ENCODE results near the gene SLC6A13.
"Not testable (repeated sequence)": the region's sequence is repeated elsewhere in the genome, so short reads cannot be mapped to it uniquely, and the experiment has no call there.

SLC6A13 gene

GRCh38 chr12:300166-300565, 37.5 kb upstream of the SLC6A13 start:
- peaks cover 76% of the 10 kb centered on the region for H3K36me3 ChIP-seq (ENCODE audit: insufficient read depth, low read length)
- H3K79me2 ChIP-seq (ENCODE audit: insufficient read depth, low read length) = peaks cover 41% of the 10 kb centered on the region

GRCh38 chr12:299511-299910, 36.9 kb upstream of the SLC6A13 start:
- ATAC-seq (ENCODE audit: insufficient read depth, low read depth); H3K9me3 ChIP-seq (ENCODE audit: insufficient read depth, low read length, severe bottlenecking); H3K9ac ChIP-seq (ENCODE audit: low read depth, low read length); DNase-seq; H2AFZ ChIP-seq (ENCODE audit: low read depth, low read length); H3K4me1 ChIP-seq (ENCODE audit: insufficient read depth, low read length); H3K4me3 ChIP-seq (ENCODE audit: low read depth in 1 of 2, low read length in 2 of 2); H3K27ac ChIP-seq (ENCODE audit: low read length); H3K4me2 ChIP-seq (ENCODE audit: insufficient read depth, low read length); H3K27me3 ChIP-seq (ENCODE audit: insufficient read depth, low read length, poor library complexity); H4K20me1 ChIP-seq (ENCODE audit: insufficient read depth, low read length): not testable (repeated sequence)
- H3K36me3 ChIP-seq (ENCODE audit: insufficient read depth, low read length) = peaks cover 77% of the 10 kb centered on the region
- H3K79me2 ChIP-seq (ENCODE audit: insufficient read depth, low read length) = peaks cover 38% of the 10 kb centered on the region

More at GRCh38 chr12:300166-300565, 37.5 kb upstream of the SLC6A13 start:
- H3K9me3 ChIP-seq (ENCODE audit: insufficient read depth, low read length, severe bottlenecking); H4K20me1 ChIP-seq (ENCODE audit: insufficient read depth, low read length); H3K4me2 ChIP-seq (ENCODE audit: insufficient read depth, low read length); H3K9ac ChIP-seq (ENCODE audit: low read depth, low read length); H3K4me3 ChIP-seq (ENCODE audit: low read depth in 1 of 2, low read length in 2 of 2); H2AFZ ChIP-seq (ENCODE audit: low read depth, low read length); H3K27me3 ChIP-seq (ENCODE audit: insufficient read depth, low read length, poor library complexity); DNase-seq; H3K27ac ChIP-seq (ENCODE audit: low read length); H3K4me1 ChIP-seq (ENCODE audit: insufficient read depth, low read length); ATAC-seq (ENCODE audit: insufficient read depth, low read depth): not testable (repeated sequence)

GRCh38 chr12:298059-298458, 35.4 kb upstream of the SLC6A13 start:
- not testable (repeated sequence) for H3K9me3 ChIP-seq (ENCODE audit: insufficient read depth, low read length, severe bottlenecking)

GRCh38 chr12:295132-295531, 32.5 kb upstream of the SLC6A13 start:
- Histone ChIP-seq H2AFZ (ENCODE audit: low read depth, low read length) (no peak overlapping the region), H4K20me1 (ENCODE audit: insufficient read depth, low read length) (no peaks in the 10 kb centered on the region; the same call in 1 of the 2 replicates), H3K27me3 (ENCODE audit: insufficient read depth, low read length, poor library complexity) (no peaks in the 10 kb centered on the region), H3K9me3 (ENCODE audit: insufficient read depth, low read length, severe bottlenecking) (no peaks in the 10 kb centered on the region), H3K4me1 (ENCODE audit: insufficient read depth, low read length) (no peaks in the 10 kb centered on the region), H3K27ac (ENCODE audit: low read length) (no peak overlapping the region), H3K4me3 (ENCODE audit: low read depth in 1 of 2, low read length in 2 of 2) (no peak overlapping the region), H3K4me2 (ENCODE audit: insufficient read depth, low read length) (no peak overlapping the region), H3K9ac (ENCODE audit: low read depth, low read length) (no peak overlapping the region), H3K36me3 (ENCODE audit: insufficient read depth, low read length) (peaks cover 85% of the 10 kb centered on the region), H3K79me2 (ENCODE audit: insufficient read depth, low read length) (peaks cover 9% of the 10 kb centered on the region)
- TF ChIP-seq CTCF (IDR thresholded peaks at IDR 0.05; ENCODE audit: borderline replicate concordance, extremely low read depth, low read length, poor library complexity, severe bottlenecking) (no peak), EZH2 (IDR thresholded peaks at IDR 0.05; ENCODE audit: borderline replicate concordance, low read depth, low read length, severe bottlenecking) (no peak)
- no peak for DNase-seq
- no peak for ATAC-seq (ENCODE audit: insufficient read depth, low read depth)

More at GRCh38 chr12:298059-298458, 35.4 kb upstream of the SLC6A13 start:
- H3K27ac ChIP-seq (ENCODE audit: low read length); H3K9ac ChIP-seq (ENCODE audit: low read depth, low read length); DNase-seq; H4K20me1 ChIP-seq (ENCODE audit: insufficient read depth, low read length); H3K4me1 ChIP-seq (ENCODE audit: insufficient read depth, low read length); H2AFZ ChIP-seq (ENCODE audit: low read depth, low read length); ATAC-seq (ENCODE audit: insufficient read depth, low read depth); H3K4me3 ChIP-seq (ENCODE audit: low read depth in 1 of 2, low read length in 2 of 2); H3K27me3 ChIP-seq (ENCODE audit: insufficient read depth, low read length, poor library complexity); H3K4me2 ChIP-seq (ENCODE audit: insufficient read depth, low read length): not testable (repeated sequence)
- Histone ChIP-seq H3K36me3 (ENCODE audit: insufficient read depth, low read length) (peaks cover 76% of the 10 kb centered on the region), H3K79me2 (ENCODE audit: insufficient read depth, low read length) (peaks cover 24% of the 10 kb centered on the region)

- no peaks in the 10 kb centered on the region; the same call in 1 of the 2 replicates for H4K20me1 ChIP-seq (ENCODE audit: insufficient read depth, low read length)
- H2AFZ ChIP-seq (ENCODE audit: low read depth, low read length) = no peak overlapping the region
- H3K27me3 ChIP-seq (ENCODE audit: insufficient read depth, low read length, poor library complexity) = no peaks in the 10 kb centered on the region
- H3K4me3 ChIP-seq (ENCODE audit: low read depth in 1 of 2, low read length in 2 of 2) = no peak overlapping the region
- no peak overlapping the region for H3K27ac ChIP-seq (ENCODE audit: low read length)
- H3K4me1 ChIP-seq (ENCODE audit: insufficient read depth, low read length) = no peaks in the 10 kb centered on the region
- no peak overlapping the region for H3K4me2 ChIP-seq (ENCODE audit: insufficient read depth, low read length)
- peaks cover 88% of the 10 kb centered on the region for H3K36me3 ChIP-seq (ENCODE audit: insufficient read depth, low read length)
- H3K9me3 ChIP-seq (ENCODE audit: insufficient read depth, low read length, severe bottlenecking) = no peaks in the 10 kb centered on the region
- no peak overlapping the region for H3K9ac ChIP-seq (ENCODE audit: low read depth, low read length)
- no peak for ATAC-seq (ENCODE audit: insufficient read depth, low read depth)
- H3K79me2 ChIP-seq (ENCODE audit: insufficient read depth, low read length) = peaks cover 3% of the 10 kb centered on the region; the same call in 1 of the 2 replicates
- TF ChIP-seq EZH2 (IDR thresholded peaks at IDR 0.05; ENCODE audit: borderline replicate concordance, low read depth, low read length, severe bottlenecking) (no peak), CTCF (IDR thresholded peaks at IDR 0.05; ENCODE audit: borderline replicate concordance, extremely low read depth, low read length, poor library complexity, severe bottlenecking) (no peak)
- DNase-seq = no peak
Measured at GRCh38 chr12:293199-293598, 30.6 kb upstream of the SLC6A13 start.
